SK-N-SH (cell line): Measurements from ENCODE around the gene KMT2A.

Experiments
- EP300 ChIP-seq, 2 experiments: IDR thresholded peaks; 2 replicates each; pipeline versions ENCODE4 v1.4.0 to v1.6.1; 2012; ENCODE audit warnings: borderline replicate concordance in 1 of 2, low read depth in 1 of 2, low read length in 1 of 2
- FOXM1 ChIP-seq: IDR thresholded peaks from 2 replicates; pipeline ENCODE4 v1.4.0; 2012; ENCODE audit warnings: low read depth, mild to moderate bottlenecking
- GABPA ChIP-seq: IDR thresholded peaks from 2 replicates; pipeline ENCODE4 v1.4.0; 2012; ENCODE audit warnings: low read depth, mild to moderate bottlenecking
- JUND ChIP-seq: IDR thresholded peaks from 2 replicates; pipeline ENCODE4 v1.4.0; 2012
- MAX ChIP-seq: IDR thresholded peaks from 2 replicates; pipeline ENCODE4 v1.4.0; 2012; ENCODE audit warnings: low read depth
- NFIC ChIP-seq: IDR thresholded peaks from 2 replicates; pipeline ENCODE4 v1.4.0; 2012; ENCODE audit warnings: borderline replicate concordance
- POLR2AphosphoS5 ChIP-seq: IDR thresholded peaks from 2 replicates; pipeline ENCODE4 v1.6.1; 2012; ENCODE audit warnings: low read depth, low read length
- REST ChIP-seq: IDR thresholded peaks from 2 replicates; pipeline ENCODE4 v1.6.1; 2012; ENCODE audit warnings: mild to moderate bottlenecking, low read depth, low read length, moderate library complexity
- RFX5 ChIP-seq: IDR thresholded peaks from 2 replicates; pipeline ENCODE4 v1.6.1; 2012; ENCODE audit warnings: mild to moderate bottlenecking, improper control_type of control experiment, low read length
- SIN3A ChIP-seq: IDR thresholded peaks from 2 replicates; pipeline ENCODE4 v1.6.1; 2012; ENCODE audit warnings: low read depth, mild to moderate bottlenecking, low read length, moderate library complexity, borderline replicate concordance
- SMC3 ChIP-seq: IDR thresholded peaks from 2 replicates; pipeline ENCODE4 v1.6.1; 2012; ENCODE audit warnings: low read depth, low read length, improper control_type of control experiment
- TAF1 ChIP-seq: IDR thresholded peaks from 2 replicates; pipeline ENCODE4 v1.6.1; 2012; ENCODE audit warnings: low read depth, mild to moderate bottlenecking, low read length, moderate library complexity, borderline replicate concordance
- USF1 ChIP-seq: IDR thresholded peaks from 2 replicates; pipeline ENCODE4 v1.4.0; 2012; ENCODE audit warnings: low read depth, borderline replicate concordance
- TF ChIP-seq, protein P1 (sequence below): fragments of 200-600 bp; sonication (generic); IDR thresholded peaks from 2 replicates; pipeline ENCODE4 v1.6.1; 2017; ENCODE audit warnings: antibody characterized with exemption, mild to moderate bottlenecking, moderate library complexity

DNA sequence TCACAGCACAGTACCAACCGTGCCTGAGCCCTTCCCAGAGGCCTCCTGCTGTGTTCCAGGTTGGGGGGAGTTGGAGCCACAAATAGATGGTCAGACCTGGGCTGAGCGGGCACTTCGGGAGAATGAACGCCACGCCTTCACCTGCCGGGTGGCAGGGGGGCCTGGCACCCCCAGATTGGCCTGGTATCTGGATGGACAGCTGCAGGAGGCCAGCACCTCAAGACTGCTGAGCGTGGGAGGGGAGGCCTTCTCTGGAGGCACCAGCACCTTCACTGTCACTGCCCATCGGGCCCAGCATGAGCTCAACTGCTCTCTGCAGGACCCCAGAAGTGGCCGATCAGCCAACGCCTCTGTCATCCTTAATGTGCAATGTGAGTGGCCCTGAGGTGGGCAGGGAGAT is 95.8 kb downstream of the KMT2A start:
- TF ChIP-seq, protein P1, sequence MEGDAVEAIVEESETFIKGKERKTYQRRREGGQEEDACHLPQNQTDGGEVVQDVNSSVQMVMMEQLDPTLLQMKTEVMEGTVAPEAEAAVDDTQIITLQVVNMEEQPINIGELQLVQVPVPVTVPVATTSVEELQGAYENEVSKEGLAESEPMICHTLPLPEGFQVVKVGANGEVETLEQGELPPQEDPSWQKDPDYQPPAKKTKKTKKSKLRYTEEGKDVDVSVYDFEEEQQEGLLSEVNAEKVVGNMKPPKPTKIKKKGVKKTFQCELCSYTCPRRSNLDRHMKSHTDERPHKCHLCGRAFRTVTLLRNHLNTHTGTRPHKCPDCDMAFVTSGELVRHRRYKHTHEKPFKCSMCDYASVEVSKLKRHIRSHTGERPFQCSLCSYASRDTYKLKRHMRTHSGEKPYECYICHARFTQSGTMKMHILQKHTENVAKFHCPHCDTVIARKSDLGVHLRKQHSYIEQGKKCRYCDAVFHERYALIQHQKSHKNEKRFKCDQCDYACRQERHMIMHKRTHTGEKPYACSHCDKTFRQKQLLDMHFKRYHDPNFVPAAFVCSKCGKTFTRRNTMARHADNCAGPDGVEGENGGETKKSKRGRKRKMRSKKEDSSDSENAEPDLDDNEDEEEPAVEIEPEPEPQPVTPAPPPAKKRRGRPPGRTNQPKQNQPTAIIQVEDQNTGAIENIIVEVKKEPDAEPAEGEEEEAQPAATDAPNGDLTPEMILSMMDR: no peak
- TF ChIP-seq POLR2AphosphoS5 (no peak), REST (no peak), TAF1 (no peak), EP300 (IDR thresholded peaks at IDR 0.05; ENCODE audit: borderline replicate concordance in 1 of 2, low read depth in 1 of 2, low read length in 1 of 2) (no peak), RFX5 (no peak), MAX (no peak), SIN3A (no peak), GABPA (no peak), JUND (no peak), NFIC (no peak), SMC3 (no peak), USF1 (no peak), FOXM1 (no peak)
